ENCODE results near the gene PRKD1. TPM values are rescaled to one million over a fixed set of nuclear protein-coding genes. Genes with fewer than 3 reads are reported as not detected.

Gene PRKD1
- total and polyA plus RNA-seq, 10 of the 15 experiments (the other 5 are each of a cell fraction or from before 2014, with no cell fraction given): 0.02 to 0.56 TPM; not detected in 8

DNA sequence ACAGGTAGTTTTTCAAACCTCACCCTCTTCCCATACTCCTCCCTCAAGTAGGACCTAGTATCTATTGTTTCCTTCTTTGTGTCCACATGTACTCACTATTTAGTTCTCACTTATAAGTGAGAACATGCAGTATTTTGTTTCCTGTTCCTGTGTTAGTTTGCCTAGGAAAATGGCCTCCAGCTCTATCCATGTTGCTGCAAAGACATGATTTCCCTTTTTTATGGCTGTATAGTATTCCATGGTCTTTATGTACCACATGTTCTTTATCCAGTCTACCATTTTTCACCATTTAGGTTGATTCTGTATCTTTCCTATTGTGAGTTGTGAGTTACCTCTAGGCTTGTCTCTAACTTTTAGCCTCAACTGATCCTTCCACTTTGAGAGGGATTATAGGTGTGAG, 310.7 kb downstream of the PRKD1 start:
- Histone ChIP-seq H4K20me1 (ENCODE audit: control insufficient read depth, insufficient read depth) (no peaks in the 10 kb centered on the region), H3K27ac (ENCODE audit: control insufficient read depth, insufficient read depth) (no peak overlapping the region), H3K9ac (ENCODE audit: control insufficient read depth, insufficient read depth, low read length) (no peak overlapping the region), H3K4me3 (no peak overlapping the region), H3K27me3 (replicated peaks in 1 of 2; ENCODE audit: control insufficient read depth in 2 of 2, insufficient read depth in 2 of 2, low read length in 1 of 2) (no peaks in the 10 kb centered on the region), H3K4me1 (ENCODE audit: control insufficient read depth, insufficient read depth, low read length) (no peaks in the 10 kb centered on the region), H3K9me3 (replicated peaks; ENCODE audit: control insufficient read depth, insufficient read depth, low read length) (no peaks in the 10 kb centered on the region), H2AFZ (ENCODE audit: control insufficient read depth, low read depth, low read length) (no peak overlapping the region), H3K79me2 (ENCODE audit: control insufficient read depth, insufficient read depth, low read length) (no peaks in the 10 kb centered on the region), H3K4me2 (ENCODE audit: control insufficient read depth, insufficient read depth) (no peak overlapping the region), H3K36me3 (ENCODE audit: control insufficient read depth in 2 of 2, insufficient read depth in 2 of 2, low read length in 1 of 2) (no peaks in the 10 kb centered on the region)
- in situ Hi-C loops (cut with MboI) (no loop called here), intact Hi-C loops (cut with micrococcal nuclease; ENCODE audit: unreplicated experiment) (no loop called here)
- TF ChIP-seq MEF2B (IDR thresholded peaks at IDR 0.05; ENCODE audit: partially characterized antibody, poor library complexity, severe bottlenecking) (no peak), CHD4 (IDR thresholded peaks at IDR 0.05) (no peak), YBX1 (IDR thresholded peaks at IDR 0.05) (no peak), TCF7 (IDR thresholded peaks at IDR 0.05; ENCODE audit: borderline replicate concordance) (no peak), MTA3 (IDR thresholded peaks at IDR 0.05; ENCODE audit: borderline replicate concordance, low read length) (no peak), SP1 (IDR thresholded peaks at IDR 0.05; ENCODE audit: low read depth, low read length) (no peak), SREBF1 (IDR thresholded peaks at IDR 0.05; ENCODE audit: low read length) (no peak), SIN3A (IDR thresholded peaks at IDR 0.05; ENCODE audit: low read depth, low read length) (no peak), BMI1 (IDR thresholded peaks at IDR 0.05; ENCODE audit: borderline replicate concordance) (no peak), NR2F1 (conservative IDR thresholded peaks at IDR 0.05) (no peak), IRF3 (IDR thresholded peaks at IDR 0.05) (no peak), SRF (IDR thresholded peaks at IDR 0.05; ENCODE audit: low read depth in 2 of 2, low read length in 2 of 2) (no peak), YY1 (IDR thresholded peaks at IDR 0.05; ENCODE audit: low read depth, low read length) (no peak), KLF5 (IDR thresholded peaks at IDR 0.05; ENCODE audit: partially characterized antibody) (no peak), GABPA (IDR thresholded peaks at IDR 0.05; ENCODE audit: low read depth) (no peak)
- ChIA-PET POLR2A (no interaction called here), RAD21 (ENCODE audit: unreplicated experiment) (no interaction called here), CTCF (no interaction called here), SMC1A (ENCODE audit: uncharacterized antibody, unreplicated experiment) (interaction anchor here (0.6 kb wide), 1 partner anchor 1802 kb away, joined by 3 read pairs; no protein-coding TSS in a partner anchor)
- BruUV-seq (replicated peaks): no TSS peak
- no peak for FAIRE-seq
- ATAC-seq: no peak
- no peak for DNase-seq (ENCODE audit: low read depth, low spot score)
